Measurements from ENCODE around the gene CCDC171. TPM values are rescaled to one million over a fixed set of nuclear protein-coding genes. Genes with fewer than 3 reads are reported as not detected.

The CCDC171 gene
- total and polyA plus RNA-seq, 8 donors: 1.2 to 26.3 (median 2.7) TPM; not detected in 1

- TF ChIP-seq, protein P1, sequence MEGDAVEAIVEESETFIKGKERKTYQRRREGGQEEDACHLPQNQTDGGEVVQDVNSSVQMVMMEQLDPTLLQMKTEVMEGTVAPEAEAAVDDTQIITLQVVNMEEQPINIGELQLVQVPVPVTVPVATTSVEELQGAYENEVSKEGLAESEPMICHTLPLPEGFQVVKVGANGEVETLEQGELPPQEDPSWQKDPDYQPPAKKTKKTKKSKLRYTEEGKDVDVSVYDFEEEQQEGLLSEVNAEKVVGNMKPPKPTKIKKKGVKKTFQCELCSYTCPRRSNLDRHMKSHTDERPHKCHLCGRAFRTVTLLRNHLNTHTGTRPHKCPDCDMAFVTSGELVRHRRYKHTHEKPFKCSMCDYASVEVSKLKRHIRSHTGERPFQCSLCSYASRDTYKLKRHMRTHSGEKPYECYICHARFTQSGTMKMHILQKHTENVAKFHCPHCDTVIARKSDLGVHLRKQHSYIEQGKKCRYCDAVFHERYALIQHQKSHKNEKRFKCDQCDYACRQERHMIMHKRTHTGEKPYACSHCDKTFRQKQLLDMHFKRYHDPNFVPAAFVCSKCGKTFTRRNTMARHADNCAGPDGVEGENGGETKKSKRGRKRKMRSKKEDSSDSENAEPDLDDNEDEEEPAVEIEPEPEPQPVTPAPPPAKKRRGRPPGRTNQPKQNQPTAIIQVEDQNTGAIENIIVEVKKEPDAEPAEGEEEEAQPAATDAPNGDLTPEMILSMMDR (IDR thresholded peaks at IDR 0.05): no peak
- TF ChIP-seq POLR2A (IDR thresholded peaks at IDR 0.05) (no peak), EP300 (IDR thresholded peaks at IDR 0.05) (no peak), POLR2AphosphoS5 (IDR thresholded peaks at IDR 0.05) (no peak)
- H3K27ac ChIP-seq: no peak overlapping the region
- no peaks in the 10 kb centered on the region for H3K9me3 ChIP-seq
- H3K27me3 ChIP-seq: no peaks in the 10 kb centered on the region
- no peaks in the 10 kb centered on the region for H3K36me3 ChIP-seq
- no peaks in the 10 kb centered on the region for H3K4me1 ChIP-seq
- intact Hi-C loops (cut with DNase I; ENCODE audit: low total_unique reads): no loop called here
- H3K4me3 ChIP-seq: no peak overlapping the region
- no peak for DNase-seq
Measured at GRCh38 chr9:15975101-15975778, 422.4 kb downstream of the CCDC171 start.

- intact Hi-C loops (cut with DNase I; ENCODE audit: low total_unique reads): no loop called here
- no peak overlapping the region for H3K27ac ChIP-seq
- no peaks in the 10 kb centered on the region for H3K9me3 ChIP-seq
- H3K27me3 ChIP-seq: no peaks in the 10 kb centered on the region
- no peak overlapping the region for H3K4me3 ChIP-seq
- TF ChIP-seq EP300 (IDR thresholded peaks at IDR 0.05) (no peak), POLR2A (IDR thresholded peaks at IDR 0.05) (no peak), POLR2AphosphoS5 (IDR thresholded peaks at IDR 0.05) (no peak)
- TF ChIP-seq, protein P1 (IDR thresholded peaks at IDR 0.05): no peak
- WGBS, 5 donors: 94 to 97% (median 96%) methylated on average over 5 of the region's 5 CpGs
- H3K36me3 ChIP-seq: no peaks in the 10 kb centered on the region
- no peaks in the 10 kb centered on the region for H3K4me1 ChIP-seq
- DNase-seq: no peak
Measured at GRCh38 chr9:15977438-15977837, 424.6 kb downstream of the CCDC171 start.

GRCh38 chr9:15982182-15982581 lies 429.3 kb downstream of the CCDC171 start:
- TF ChIP-seq POLR2A (IDR thresholded peaks at IDR 0.05) (no peak), EP300 (IDR thresholded peaks at IDR 0.05) (no peak), POLR2AphosphoS5 (IDR thresholded peaks at IDR 0.05) (no peak)
- TF ChIP-seq, protein P1 (IDR thresholded peaks at IDR 0.05): no peak
- Histone ChIP-seq H3K27ac (no peak overlapping the region), H3K4me3 (no peak overlapping the region), H3K27me3 (no peaks in the 10 kb centered on the region), H3K4me1 (no peaks in the 10 kb centered on the region), H3K9me3 (no peaks in the 10 kb centered on the region), H3K36me3 (no peaks in the 10 kb centered on the region)
- DNase-seq: no peak
- intact Hi-C loops (cut with DNase I; ENCODE audit: low total_unique reads): no loop called here
- WGBS, 5 donors: 69 to 79% (median 71%) methylated on average over 5 of the region's 5 CpGs

DNA sequence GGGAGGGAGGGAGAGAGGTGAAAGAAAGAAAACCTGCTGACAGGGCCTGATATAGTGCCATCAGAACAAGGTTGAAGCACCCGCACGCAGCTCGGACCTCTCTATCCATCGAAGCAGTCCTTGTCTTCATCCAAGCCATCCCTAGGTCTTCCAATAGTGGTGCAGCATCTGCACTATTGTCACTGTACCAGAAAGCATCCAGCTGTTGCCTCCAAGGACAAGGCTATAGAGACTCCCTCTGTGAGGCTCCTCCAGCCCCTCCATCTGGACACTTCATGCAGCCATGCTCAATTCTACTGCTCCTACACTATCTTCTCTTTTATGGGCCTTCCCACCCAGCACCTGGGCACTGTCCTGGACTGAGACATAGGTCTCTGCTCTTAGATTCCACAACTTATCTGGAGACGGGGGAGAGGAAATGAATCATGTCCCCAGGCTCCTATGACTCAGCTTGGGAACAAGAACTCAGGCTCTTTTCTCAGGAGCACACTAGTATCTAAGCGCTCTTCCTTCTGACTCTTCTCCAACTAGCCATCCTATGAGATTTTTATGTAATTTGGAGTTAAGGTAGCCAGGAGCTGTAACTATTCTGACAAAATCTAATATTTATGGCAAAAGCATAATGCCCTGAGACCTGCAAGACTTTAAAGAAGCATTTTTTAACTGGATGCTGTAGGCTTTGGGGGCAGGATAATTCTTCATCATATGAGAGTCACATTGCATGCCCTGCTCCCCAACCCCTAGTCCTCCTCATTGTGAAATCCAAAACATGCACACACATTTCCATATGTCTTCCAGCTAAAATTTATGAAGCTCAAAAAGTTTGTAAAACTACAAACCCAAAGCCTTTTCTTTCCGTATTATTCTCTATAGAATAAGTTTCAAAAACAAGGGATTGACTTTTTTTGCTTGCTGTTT lies 446.8 kb downstream of the CCDC171 start:
- DNase-seq: no peak
- Histone ChIP-seq H3K4me1 (no peaks in the 10 kb centered on the region), H3K4me3 (no peak overlapping the region), H3K27ac (no peak overlapping the region), H3K36me3 (no peaks in the 10 kb centered on the region), H3K27me3 (no peaks in the 10 kb centered on the region), H3K9me3 (peaks cover 0 to 12% (median 8%) of the 10 kb centered on the region in 4 donors)
- no peak for TF ChIP-seq POLR2AphosphoS5 (IDR thresholded peaks at IDR 0.05)
- TF ChIP-seq EP300 (IDR thresholded peaks at IDR 0.05): no peak
- TF ChIP-seq POLR2A (IDR thresholded peaks at IDR 0.05): no peak
- TF ChIP-seq, protein P1 (IDR thresholded peaks at IDR 0.05): no peak
- WGBS, 5 donors: 78 to 88% (median 86%) methylated on average over 7 of the region's 7 CpGs
- intact Hi-C loops (cut with DNase I; ENCODE audit: low total_unique reads): no loop called here
